Skeletal muscle satellite cell (primary cell): Measurements from ENCODE around the gene FCHSD2.
"Not testable (repeated sequence)": the region's sequence is repeated elsewhere in the genome, so short reads cannot be mapped to it uniquely, and the experiment has no call there.

Source experiments
- H3K27me3 ChIP-seq: 2 replicates; pipeline ENCODE4 v1.7.0; 2013; ENCODE audit warnings: low read length; ENCODE audit not compliant: control insufficient read depth, insufficient read depth
- H3K36me3 ChIP-seq: 2 replicates; pipeline ENCODE4 v1.7.0; 2013; ENCODE audit warnings: mild to moderate bottlenecking, control low read depth, low read length; ENCODE audit not compliant: insufficient read depth
- H3K4me1 ChIP-seq: 2 replicates; pipeline ENCODE4 v1.7.0; 2013; ENCODE audit warnings: low read length; ENCODE audit not compliant: control insufficient read depth, insufficient read depth
- H3K4me2 ChIP-seq: 2 replicates; pipeline ENCODE4 v1.7.0; 2013; ENCODE audit warnings: mild to moderate bottlenecking, low read length
- H3K4me3 ChIP-seq: 2 replicates; pipeline ENCODE4 v1.7.0; 2013; ENCODE audit warnings: low read length
- H3K9ac ChIP-seq: 2 replicates; pipeline ENCODE4 v1.7.0; 2013; ENCODE audit warnings: mild to moderate bottlenecking, low read depth, low read length, moderate library complexity
- H3K9me3 ChIP-seq: replicated peaks from 2 replicates; pipeline ENCODE4 v1.7.0; 2013; ENCODE audit warnings: mild to moderate bottlenecking, control low read depth, low read length

Gene FCHSD2

GRCh38 chr11:72833811-72834493 lies 308.2 kb downstream of the FCHSD2 start:
- Histone ChIP-seq H3K9ac (no peak overlapping the region), H3K27me3 (no peaks in the 10 kb centered on the region), H3K4me1 (peaks cover 16% of the 10 kb centered on the region), H3K4me2 (no peak overlapping the region), H3K36me3 (peaks cover 26% of the 10 kb centered on the region), H3K9me3 (no peaks in the 10 kb centered on the region), H3K4me3 (no peak overlapping the region)

GRCh38 chr11:72833083-72833733 lies 308.9 kb downstream of the FCHSD2 start:
- H3K9ac ChIP-seq, result no peak overlapping the region
- H3K9me3 ChIP-seq, result no peaks in the 10 kb centered on the region
- H3K36me3 ChIP-seq, result peaks cover 22% of the 10 kb centered on the region
- H3K4me2 ChIP-seq, result no peak overlapping the region
- H3K4me1 ChIP-seq, result peaks cover 16% of the 10 kb centered on the region
- no peaks in the 10 kb centered on the region for H3K27me3 ChIP-seq
- H3K4me3 ChIP-seq, result no peak overlapping the region

DNA sequence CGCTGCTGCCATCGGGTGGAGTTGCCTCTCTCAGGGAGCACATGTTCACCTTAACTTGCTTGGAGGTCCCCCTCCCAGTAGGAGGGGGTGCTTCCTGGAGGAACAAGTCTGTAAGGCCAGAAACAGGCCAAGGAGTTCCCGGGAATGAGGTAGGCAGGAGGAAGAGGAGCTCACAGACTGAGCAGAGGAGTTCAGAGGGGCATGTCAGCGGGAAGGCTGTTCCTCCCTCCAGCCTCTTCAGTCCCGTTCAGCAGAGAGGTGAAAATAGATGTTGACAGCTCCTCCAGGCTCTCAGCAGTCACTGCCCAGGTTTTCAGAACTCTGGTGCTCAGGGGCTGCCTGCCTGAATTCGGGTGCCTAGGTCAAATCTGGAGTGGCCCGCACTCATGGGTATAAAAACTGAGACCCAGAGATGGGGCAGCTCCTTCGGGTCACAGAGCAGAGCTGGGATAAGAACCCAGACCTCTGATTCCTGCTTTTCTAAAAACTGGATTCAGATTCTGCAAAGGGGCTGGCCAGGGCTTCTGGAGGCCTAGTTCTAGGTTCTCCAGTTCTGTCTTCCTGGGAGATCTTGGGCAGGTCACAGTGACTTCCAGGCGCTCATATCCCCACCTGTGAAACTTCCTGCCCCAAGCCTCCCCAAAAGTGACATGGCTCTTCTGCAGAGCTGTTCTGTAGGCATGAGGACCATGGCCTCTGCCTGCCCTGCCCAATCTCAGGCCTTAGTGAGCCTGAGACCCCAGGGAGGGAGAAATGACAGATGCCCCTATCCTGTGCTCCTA lies 309.6 kb downstream of the FCHSD2 start:
- Histone ChIP-seq H3K27me3 (no peaks in the 10 kb centered on the region), H3K4me2 (no peak overlapping the region), H3K4me3 (no peak overlapping the region), H3K36me3 (peaks cover 16% of the 10 kb centered on the region), H3K9me3 (no peaks in the 10 kb centered on the region), H3K4me1 (peaks cover 20% of the 10 kb centered on the region), H3K9ac (no peak overlapping the region)

DNA sequence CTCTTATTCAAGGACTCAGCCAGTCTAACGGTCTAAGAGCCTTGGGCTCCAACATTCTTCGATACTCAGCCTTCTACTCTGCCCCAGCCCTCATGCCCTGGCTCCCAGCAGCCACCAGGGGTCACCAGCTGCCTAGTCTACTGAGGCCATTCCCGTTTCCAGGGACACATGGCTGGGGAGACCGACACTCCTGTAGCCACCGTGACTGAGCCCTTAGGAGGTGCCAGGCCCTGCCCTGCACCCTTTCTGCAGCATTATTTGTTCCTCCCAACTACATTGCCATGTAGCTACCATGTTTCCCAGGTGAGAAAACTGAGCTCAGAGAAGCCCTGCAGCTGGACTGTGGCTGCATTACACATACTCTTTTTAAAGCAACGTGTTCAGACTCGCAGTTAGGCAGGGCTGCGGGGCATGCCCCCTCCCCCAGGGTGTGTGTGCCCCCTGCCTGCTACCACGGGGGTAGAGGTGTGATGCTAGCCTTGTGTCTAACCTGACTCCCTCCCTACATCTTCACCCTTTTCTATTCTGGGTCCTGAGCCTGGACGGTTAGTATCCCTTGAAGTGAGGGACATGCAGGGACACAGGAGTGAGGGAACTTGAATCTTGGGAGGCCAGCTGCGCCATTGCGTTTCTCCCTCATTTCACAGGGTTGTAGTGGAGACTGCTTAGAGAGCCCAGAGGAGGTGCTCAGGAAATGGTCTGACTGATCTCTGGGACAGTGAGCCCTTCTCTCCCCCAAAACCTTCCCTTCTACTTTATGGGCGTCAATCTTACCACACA lies 310.4 kb downstream of the FCHSD2 start:
- H3K9ac ChIP-seq, result no peak overlapping the region
- peaks cover 15% of the 10 kb centered on the region for H3K36me3 ChIP-seq
- no peaks in the 10 kb centered on the region for H3K27me3 ChIP-seq
- peak overlapping the region; percentile 4 for H3K4me2 ChIP-seq
- no peaks in the 10 kb centered on the region for H3K9me3 ChIP-seq
- peaks cover 20% of the 10 kb centered on the region for H3K4me1 ChIP-seq
- no peak overlapping the region for H3K4me3 ChIP-seq

DNA sequence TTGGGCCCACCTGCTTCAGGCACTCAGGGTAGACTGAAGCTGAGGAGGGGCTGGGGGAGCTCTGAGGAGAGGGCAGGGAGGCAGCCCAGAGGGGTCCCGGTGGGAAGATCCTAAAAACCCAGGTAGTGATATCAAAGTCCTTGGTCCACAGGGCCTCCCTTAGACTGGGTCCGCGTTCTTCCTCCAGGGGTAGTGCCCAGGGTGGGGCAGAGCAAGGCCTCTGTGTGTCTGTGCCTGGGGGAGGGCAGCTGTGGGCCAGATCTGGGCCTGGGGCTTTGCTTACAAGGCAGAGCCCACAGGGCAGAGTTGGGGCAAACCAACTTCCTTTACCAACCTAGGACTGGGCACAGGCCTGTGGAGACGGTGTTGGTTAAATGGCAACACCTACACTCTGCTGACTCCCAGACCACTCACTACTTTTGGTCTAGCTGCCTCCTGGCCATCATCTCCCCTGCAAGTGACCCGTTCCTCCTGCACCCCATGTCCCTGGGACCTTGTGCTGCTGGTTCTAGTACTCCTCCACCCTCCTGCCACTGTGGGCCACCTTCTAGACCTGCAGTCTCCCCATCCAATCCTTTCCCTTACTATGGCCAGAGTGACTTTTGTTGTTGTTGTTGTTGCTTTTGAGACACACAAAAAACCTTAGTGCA lies 312.1 kb downstream of the FCHSD2 start:
- Histone ChIP-seq H3K9ac (no peak overlapping the region), H3K36me3 (peaks cover 14% of the 10 kb centered on the region), H3K9me3 (no peaks in the 10 kb centered on the region), H3K4me1 (peaks cover 14% of the 10 kb centered on the region), H3K4me3 (no peak overlapping the region), H3K27me3 (no peaks in the 10 kb centered on the region), H3K4me2 (no peak overlapping the region)

- Histone ChIP-seq H3K27me3 (no peaks in the 10 kb centered on the region), H3K9me3 (no peaks in the 10 kb centered on the region), H3K4me2 (no peak overlapping the region), H3K9ac (no peak overlapping the region), H3K36me3 (peaks cover 13% of the 10 kb centered on the region), H3K4me1 (peaks cover 14% of the 10 kb centered on the region), H3K4me3 (no peak overlapping the region)
These were observed 312.9 kb downstream of the FCHSD2 start for GRCh38 chr11:72829178-72829577.

GRCh38 chr11:72828692-72829101 lies 313.4 kb downstream of the FCHSD2 start:
- Histone ChIP-seq H3K36me3 (peaks cover 13% of the 10 kb centered on the region), H3K9ac (no peak overlapping the region), H3K4me2 (no peak overlapping the region), H3K27me3 (no peaks in the 10 kb centered on the region), H3K4me3 (no peak overlapping the region), H3K4me1 (peaks cover 14% of the 10 kb centered on the region), H3K9me3 (no peaks in the 10 kb centered on the region)

DNA sequence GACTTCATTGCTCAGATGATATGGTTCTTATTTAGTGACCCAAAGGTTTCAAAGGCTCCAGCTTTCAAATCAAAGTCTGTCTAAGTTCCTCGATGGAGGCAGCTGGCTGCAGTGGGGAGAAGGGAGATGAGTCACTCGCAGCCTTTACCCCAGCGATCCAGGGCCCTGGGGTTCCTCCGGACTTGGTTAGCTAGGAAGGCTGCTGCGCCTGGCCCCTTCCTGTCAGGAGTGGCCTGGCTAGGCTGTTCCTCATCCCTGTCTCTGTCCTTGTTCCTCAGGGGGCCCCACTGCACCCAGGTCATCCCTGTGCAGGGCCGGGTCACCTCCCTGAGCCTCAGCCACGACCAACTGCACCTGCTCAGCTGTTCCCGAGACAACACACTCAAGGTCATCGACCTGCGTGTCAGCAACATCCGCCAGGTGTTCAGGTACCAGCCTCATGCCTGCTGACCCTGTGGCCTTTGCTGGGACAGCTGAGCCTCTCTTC lies 314.0 kb downstream of the FCHSD2 start:
- no peak overlapping the region for H3K4me3 ChIP-seq
- no peaks in the 10 kb centered on the region for H3K9me3 ChIP-seq
- no peak overlapping the region for H3K9ac ChIP-seq
- H3K4me1 ChIP-seq, result peaks cover 14% of the 10 kb centered on the region
- H3K36me3 ChIP-seq, result peaks cover 13% of the 10 kb centered on the region
- H3K27me3 ChIP-seq, result no peaks in the 10 kb centered on the region
- peak overlapping the region; percentile 26 for H3K4me2 ChIP-seq

GRCh38 chr11:72827656-72828055 lies 314.5 kb downstream of the FCHSD2 start:
- Histone ChIP-seq H3K4me2 (peak overlapping the region; percentile 26), H3K36me3 (peaks cover 13% of the 10 kb centered on the region), H3K4me1 (peaks cover 14% of the 10 kb centered on the region)
- not testable (repeated sequence) for H3K27me3 ChIP-seq, H3K9ac ChIP-seq, H3K9me3 ChIP-seq, H3K4me3 ChIP-seq

DNA sequence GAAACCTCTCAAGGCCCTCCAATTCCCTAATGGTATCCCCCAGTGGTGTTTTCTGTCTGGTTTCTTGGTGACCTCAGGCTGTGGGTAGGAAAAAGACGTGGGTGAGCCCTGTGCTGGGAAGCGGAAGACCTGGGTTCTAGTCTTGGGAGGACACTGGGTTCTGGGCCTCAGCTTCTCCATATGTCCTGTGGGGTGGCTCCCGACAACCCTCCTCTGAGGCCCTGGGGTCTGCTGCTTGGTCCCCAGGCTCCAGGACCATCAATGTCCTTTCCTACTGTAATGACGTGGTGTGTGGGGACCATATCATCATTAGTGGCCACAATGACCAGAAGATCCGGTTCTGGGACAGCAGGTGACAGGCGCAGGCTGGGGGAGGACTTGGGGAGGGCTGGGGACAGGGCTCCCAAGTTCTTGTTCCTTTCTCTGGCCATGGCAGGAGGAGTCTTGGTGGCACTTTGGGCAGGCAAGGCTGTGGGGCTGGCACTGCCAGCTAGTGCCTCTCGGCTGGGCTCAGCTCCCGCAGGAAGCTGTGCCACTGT lies 315.1 kb downstream of the FCHSD2 start:
- Histone ChIP-seq H3K4me2 (no peak overlapping the region), H3K9ac (no peak overlapping the region), H3K27me3 (no peaks in the 10 kb centered on the region), H3K36me3 (peaks cover 12% of the 10 kb centered on the region), H3K4me1 (peaks cover 20% of the 10 kb centered on the region), H3K4me3 (no peak overlapping the region), H3K9me3 (no peaks in the 10 kb centered on the region)
